HL-60 (cell line): ENCODE results near the gene KRT34.

Experiments
- CTCF ChIP-seq: IDR thresholded peaks from one replicate; pipeline ENCODE4 v1.5.1; 2011; ENCODE audit warnings: low read length, control low read depth, inconsistent platforms; ENCODE audit not compliant: insufficient read depth
- GABPA ChIP-seq: IDR thresholded peaks from 2 replicates; pipeline ENCODE4 v1.6.1; 2012; ENCODE audit warnings: low read depth
- POLR2AphosphoS5 ChIP-seq: IDR thresholded peaks from 2 replicates; pipeline ENCODE4 v1.6.1; 2012; ENCODE audit warnings: low read depth
- REST ChIP-seq: IDR thresholded peaks from 2 replicates; pipeline ENCODE4 v1.6.1; 2012; ENCODE audit warnings: low read depth; ENCODE audit not compliant: insufficient replicate concordance
- SPI1 ChIP-seq: IDR thresholded peaks from 2 replicates; pipeline ENCODE4 v1.6.1; 2012; ENCODE audit warnings: low read depth, mild to moderate bottlenecking, borderline replicate concordance

- TF ChIP-seq CTCF = no peak
- TF ChIP-seq POLR2AphosphoS5 = no peak
- TF ChIP-seq REST = no peak
- no peak for TF ChIP-seq GABPA
- no peak for TF ChIP-seq SPI1
Measured at GRCh38 chr17:41347869-41348760, 34.0 kb downstream of the KRT34 start.
